ENCODE measurements around the gene TMEM179. TPM values are rescaled to one million over a fixed set of nuclear protein-coding genes. Genes with fewer than 3 reads are reported as not detected.

The TMEM179 gene
- total and polyA plus RNA-seq, 2 donors (not counting 3 experiments of a cell fraction or from before 2014, with no cell fraction given), result 0.14 TPM; not detected in 1

DNA sequence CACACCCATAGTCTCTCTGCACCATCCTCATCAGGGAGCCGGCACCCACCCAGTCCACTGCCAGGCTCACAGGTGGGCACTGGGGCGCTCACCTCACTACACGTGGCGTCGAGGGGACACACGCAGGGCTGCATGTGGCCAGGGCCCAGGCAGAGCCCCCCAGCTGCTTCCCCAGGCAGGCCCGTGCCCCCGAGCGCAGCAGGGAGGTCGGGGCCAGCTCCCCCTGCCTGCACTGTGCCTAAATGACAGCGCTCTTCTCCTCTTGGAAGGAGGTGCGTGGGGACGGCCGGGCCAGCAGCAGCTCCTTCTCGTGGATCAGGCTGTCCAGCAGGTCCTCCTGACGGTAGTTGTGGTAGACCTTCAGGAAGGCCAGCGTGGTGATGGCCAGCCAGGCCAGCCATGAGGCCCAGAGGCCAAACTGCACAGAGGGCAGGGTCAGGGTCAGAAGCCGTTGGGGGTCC is 11.3 kb downstream of the TMEM179 start:
- DNase-seq (ENCODE audit: low read depth, low spot score), result no peak

GRCh38 chr14:104592785-104593184 is 11.8 kb downstream of the TMEM179 start:
- Histone ChIP-seq H3K9ac (replicated peaks; ENCODE audit: extremely low read depth, insufficient read depth, low read length) (no peak overlapping the region), H3K4me2 (ENCODE audit: insufficient read depth, low read length) (no peak overlapping the region), H3K9me3 (replicated peaks; ENCODE audit: control insufficient read depth, insufficient read depth, low read length) (no peaks in the 10 kb centered on the region), H3K79me2 (ENCODE audit: control insufficient read depth, insufficient read depth, low read length) (no peaks in the 10 kb centered on the region), H3K36me3 (ENCODE audit: control insufficient read depth in 2 of 2, extremely low read depth in 1 of 2, insufficient read depth in 2 of 2, low read length in 2 of 2) (no peaks in the 10 kb centered on the region), H3K9me1 (replicated peaks; ENCODE audit: control insufficient read depth, extremely low read depth, insufficient read depth, low read length) (no peaks in the 10 kb centered on the region), H3K27ac (ENCODE audit: insufficient read depth, low read depth, low read length) (no peak overlapping the region), H3K4me1 (ENCODE audit: control insufficient read depth, extremely low read depth, insufficient read depth, low read length) (no peaks in the 10 kb centered on the region), H3K4me3 (replicated peaks in 1 of 3; ENCODE audit: insufficient read depth in 1 of 3, low read depth in 1 of 3, low read length in 3 of 3) (no peak overlapping the region), H2AFZ (ENCODE audit: low read depth, low read length) (no peak overlapping the region), H3K27me3 (ENCODE audit: control insufficient read depth in 2 of 2, insufficient read depth in 2 of 2, low read length in 2 of 2) (no peaks in the 10 kb centered on the region), H4K20me1 (replicated peaks; ENCODE audit: control insufficient read depth, extremely low read depth, insufficient read depth, low read length) (no peaks in the 10 kb centered on the region)
- intact Hi-C loops (cut with micrococcal nuclease) (no loop called here), dilution Hi-C loops (cut with MboI; ENCODE audit: extremely low pct_ligation_motif_present, low sequenced_read_pairs) (no loop called here)
- FAIRE-seq, result no peak
- ChIA-PET POLR2A (no interaction called here), CTCF (interaction anchor here (1.4 kb wide), 1 partner anchor 157 kb away, joined by 3 read pairs; no protein-coding TSS in a partner anchor)
- TF ChIP-seq, protein P1, sequence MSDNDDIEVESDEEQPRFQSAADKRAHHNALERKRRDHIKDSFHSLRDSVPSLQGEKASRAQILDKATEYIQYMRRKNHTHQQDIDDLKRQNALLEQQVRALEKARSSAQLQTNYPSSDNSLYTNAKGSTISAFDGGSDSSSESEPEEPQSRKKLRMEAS (IDR thresholded peaks at IDR 0.05; ENCODE audit: insufficient read depth, insufficient read length), result no peak
- TF ChIP-seq POLR2A (IDR thresholded peaks at IDR 0.05; ENCODE audit: low read depth, low read length) (no peak), EZH2 (IDR thresholded peaks at IDR 0.05; ENCODE audit: borderline replicate concordance, low read depth, low read length, severe bottlenecking) (no peak), FOS (IDR thresholded peaks at IDR 0.05; ENCODE audit: borderline replicate concordance, insufficient read depth, low read length) (no peak), POLR2AphosphoS5 (IDR thresholded peaks at IDR 0.05; ENCODE audit: insufficient read depth, low read depth, low read length) (no peak), GATA2 (IDR thresholded peaks at IDR 0.05; ENCODE audit: insufficient read depth, insufficient read length, low read depth, low read length) (no peak), JUN (IDR thresholded peaks at IDR 0.05; ENCODE audit: borderline replicate concordance, insufficient read depth, insufficient read length, low read depth) (no peak), MYC (IDR thresholded peaks at IDR 0.05; ENCODE audit: low read depth, low read length) (no peak)
- TF ChIP-seq, protein P2, sequence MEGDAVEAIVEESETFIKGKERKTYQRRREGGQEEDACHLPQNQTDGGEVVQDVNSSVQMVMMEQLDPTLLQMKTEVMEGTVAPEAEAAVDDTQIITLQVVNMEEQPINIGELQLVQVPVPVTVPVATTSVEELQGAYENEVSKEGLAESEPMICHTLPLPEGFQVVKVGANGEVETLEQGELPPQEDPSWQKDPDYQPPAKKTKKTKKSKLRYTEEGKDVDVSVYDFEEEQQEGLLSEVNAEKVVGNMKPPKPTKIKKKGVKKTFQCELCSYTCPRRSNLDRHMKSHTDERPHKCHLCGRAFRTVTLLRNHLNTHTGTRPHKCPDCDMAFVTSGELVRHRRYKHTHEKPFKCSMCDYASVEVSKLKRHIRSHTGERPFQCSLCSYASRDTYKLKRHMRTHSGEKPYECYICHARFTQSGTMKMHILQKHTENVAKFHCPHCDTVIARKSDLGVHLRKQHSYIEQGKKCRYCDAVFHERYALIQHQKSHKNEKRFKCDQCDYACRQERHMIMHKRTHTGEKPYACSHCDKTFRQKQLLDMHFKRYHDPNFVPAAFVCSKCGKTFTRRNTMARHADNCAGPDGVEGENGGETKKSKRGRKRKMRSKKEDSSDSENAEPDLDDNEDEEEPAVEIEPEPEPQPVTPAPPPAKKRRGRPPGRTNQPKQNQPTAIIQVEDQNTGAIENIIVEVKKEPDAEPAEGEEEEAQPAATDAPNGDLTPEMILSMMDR (IDR thresholded peaks at IDR 0.05; ENCODE audit: extremely low read depth in 1 of 2, insufficient read depth in 1 of 2, low read depth in 1 of 2, low read length in 2 of 2), result no peak
- no peak for DNase-seq (ENCODE audit: low read depth, low spot score)
- no TSS peak for BruUV-seq (replicated peaks)

More for the DNA sequence above, 11.3 kb downstream of the TMEM179 start:
- Histone ChIP-seq H3K9me1 (replicated peaks; ENCODE audit: control insufficient read depth, extremely low read depth, insufficient read depth, low read length) (no peaks in the 10 kb centered on the region), H3K4me2 (ENCODE audit: insufficient read depth, low read length) (no peak overlapping the region), H3K9me3 (replicated peaks; ENCODE audit: control insufficient read depth, insufficient read depth, low read length) (no peaks in the 10 kb centered on the region), H3K27ac (ENCODE audit: insufficient read depth, low read depth, low read length) (no peak overlapping the region), H3K4me3 (replicated peaks in 1 of 3; ENCODE audit: insufficient read depth in 1 of 3, low read depth in 1 of 3, low read length in 3 of 3) (no peak overlapping the region), H3K9ac (replicated peaks; ENCODE audit: extremely low read depth, insufficient read depth, low read length) (no peak overlapping the region), H3K27me3 (ENCODE audit: control insufficient read depth in 2 of 2, insufficient read depth in 2 of 2, low read length in 2 of 2) (no peaks in the 10 kb centered on the region), H3K79me2 (ENCODE audit: control insufficient read depth, insufficient read depth, low read length) (no peaks in the 10 kb centered on the region), H3K36me3 (ENCODE audit: control insufficient read depth in 2 of 2, extremely low read depth in 1 of 2, insufficient read depth in 2 of 2, low read length in 2 of 2) (no peaks in the 10 kb centered on the region), H3K4me1 (ENCODE audit: control insufficient read depth, extremely low read depth, insufficient read depth, low read length) (no peaks in the 10 kb centered on the region), H2AFZ (ENCODE audit: low read depth, low read length) (no peak overlapping the region), H4K20me1 (replicated peaks; ENCODE audit: control insufficient read depth, extremely low read depth, insufficient read depth, low read length) (no peaks in the 10 kb centered on the region)
- POLR2A ChIA-PET, result no interaction called here
- FAIRE-seq, result no peak
- CTCF ChIA-PET, result interaction anchor here (1.4 kb wide), 1 partner anchor 157 kb away, joined by 3 read pairs; no protein-coding TSS in a partner anchor
- BruUV-seq (replicated peaks), result no TSS peak
- dilution Hi-C loops (cut with MboI; ENCODE audit: extremely low pct_ligation_motif_present, low sequenced_read_pairs), result no loop called here
- intact Hi-C loops (cut with micrococcal nuclease), result no loop called here
- TF ChIP-seq EZH2 (IDR thresholded peaks at IDR 0.05; ENCODE audit: borderline replicate concordance, low read depth, low read length, severe bottlenecking) (no peak), POLR2AphosphoS5 (IDR thresholded peaks at IDR 0.05; ENCODE audit: insufficient read depth, low read depth, low read length) (no peak)

Data from endothelial cell of umbilical vein (primary cell).